RPMI8226 (cell line): ENCODE data around the gene MAPK8IP3.
A peak's percentile ranks its signal among the peaks of the same experiment; 100 is the strongest.

Source experiments
- DNase-seq: peaks from one replicate; pipeline ENCODE4 v3.0.0-alpha.2; 2015

The MAPK8IP3 gene

DNA sequence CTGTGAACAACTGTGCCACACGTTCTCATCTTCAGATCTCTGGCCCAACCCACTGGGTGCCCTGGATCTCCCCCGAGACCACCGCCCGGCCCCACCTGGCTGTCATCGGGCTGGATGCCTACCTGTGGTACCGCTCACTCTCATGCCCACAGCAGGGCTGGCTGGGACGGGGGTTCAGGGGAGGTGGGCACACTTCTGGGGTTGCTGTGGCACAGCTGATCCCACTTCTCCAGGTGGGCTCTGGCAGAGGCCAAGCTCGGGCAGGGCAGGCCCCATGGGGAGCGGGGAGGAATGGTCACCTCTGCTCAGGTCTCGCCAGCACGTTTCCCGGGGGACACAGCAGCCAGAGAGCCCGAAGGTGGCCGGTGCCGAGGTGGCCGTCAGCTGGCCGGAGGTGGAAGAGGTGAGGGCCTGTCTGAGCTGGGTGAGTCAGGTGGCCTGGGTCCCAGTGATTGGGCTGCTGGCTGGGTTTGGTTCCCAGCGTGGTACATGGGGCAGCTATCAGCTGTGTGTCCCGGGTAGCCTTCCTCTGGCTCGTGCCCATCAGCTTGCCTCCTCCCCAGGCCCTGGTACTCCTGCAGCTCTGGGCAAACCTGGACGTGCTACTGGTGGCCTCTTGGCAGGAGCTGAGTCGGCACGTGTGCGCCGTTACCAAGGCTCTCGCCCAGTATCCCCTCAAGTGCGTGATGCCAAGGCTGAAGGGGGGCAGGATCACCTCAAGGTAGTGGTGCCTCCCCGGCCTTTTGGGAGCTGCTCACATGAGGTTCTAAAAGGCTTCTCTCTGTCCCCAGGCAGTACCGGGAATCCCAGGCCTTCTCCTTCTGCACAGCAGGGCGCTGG, 69.2 kb downstream of the MAPK8IP3 start:
- no peak for DNase-seq

GRCh38 chr16:1775846-1776671, 70.1 kb downstream of the MAPK8IP3 start:
- no peak for DNase-seq

DNA sequence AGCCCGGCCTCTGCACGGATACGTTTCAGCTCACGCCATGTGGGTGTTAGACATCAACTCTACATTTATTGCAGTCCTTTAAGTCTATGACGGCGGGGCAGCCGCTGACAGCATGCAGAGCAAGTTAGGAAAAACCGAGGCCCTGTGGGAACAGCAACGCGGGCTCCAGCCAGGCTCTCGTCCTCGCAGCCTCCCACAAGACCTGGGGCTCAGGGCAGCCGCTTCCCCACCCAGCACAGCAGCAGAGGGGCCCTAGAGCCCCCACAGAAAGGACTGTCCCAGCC, 70.6 kb downstream of the MAPK8IP3 start:
- no peak for DNase-seq

DNA sequence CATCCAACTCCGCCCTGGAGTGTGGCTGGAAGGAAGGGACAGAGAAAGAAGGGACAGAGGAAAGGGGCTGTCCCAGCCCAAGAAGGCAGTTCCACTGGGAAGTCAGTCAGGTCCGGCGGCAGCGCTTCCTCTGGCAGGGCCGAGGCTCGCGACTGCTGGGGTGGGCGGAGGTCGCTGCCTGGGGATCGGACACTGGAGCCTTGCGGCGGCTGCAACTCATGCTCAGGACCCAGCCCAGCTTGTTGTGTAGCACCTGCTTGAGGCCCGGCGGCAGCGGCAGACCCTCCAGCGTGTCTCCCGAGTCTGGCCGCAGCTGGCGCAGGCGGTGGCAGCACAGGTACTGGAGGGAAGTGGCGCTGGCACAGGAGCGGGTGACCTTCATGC, 71.0 kb downstream of the MAPK8IP3 start:
- no peak for DNase-seq

DNA sequence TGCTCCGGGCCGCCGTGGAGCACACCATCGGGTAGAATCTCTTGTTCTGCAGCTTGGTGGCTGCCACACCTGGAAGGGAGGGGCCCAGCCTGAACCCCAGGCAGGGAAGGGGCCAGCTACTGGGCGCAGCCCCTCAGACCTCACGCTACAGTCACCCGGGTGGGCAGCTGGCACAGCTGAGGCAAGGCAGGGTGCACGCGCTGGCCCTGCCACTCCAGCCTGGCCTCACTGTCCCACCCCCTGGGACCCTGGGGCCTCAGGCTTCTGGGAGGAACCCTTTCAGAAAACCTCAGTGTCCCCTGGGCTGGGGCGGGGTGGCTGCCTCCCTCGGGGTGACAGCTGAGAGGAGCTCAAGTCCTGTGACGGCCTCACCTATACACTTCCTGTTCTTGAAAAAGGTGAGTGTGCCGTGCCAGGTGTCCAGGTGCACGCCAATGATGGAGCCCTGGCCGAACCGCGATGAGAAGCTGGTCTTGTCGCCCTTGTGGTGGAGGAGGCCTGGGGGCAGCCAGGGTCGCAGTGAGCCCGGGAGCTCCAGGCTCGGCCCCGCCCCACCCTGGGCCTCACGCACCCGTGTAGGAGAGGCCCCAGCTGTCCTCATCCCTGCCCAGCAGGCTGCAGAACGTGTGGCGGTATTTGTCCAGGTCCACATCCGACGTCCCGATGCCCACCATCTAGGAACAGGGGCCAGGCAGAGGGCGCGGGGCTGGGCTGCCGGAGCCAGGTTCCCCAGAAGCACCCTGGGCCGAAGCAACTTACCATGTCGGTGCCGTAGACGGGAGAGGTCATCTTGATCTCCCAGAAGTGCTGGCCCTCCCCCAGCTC, 71.6 kb downstream of the MAPK8IP3 start:
- no peak for DNase-seq

- no peak for DNase-seq
Measured at GRCh38 chr16:1778200-1779179, 72.5 kb downstream of the MAPK8IP3 start.

- DNase-seq = no peak
Measured at GRCh38 chr16:1779234-1779701, 73.3 kb downstream of the MAPK8IP3 start.

DNA sequence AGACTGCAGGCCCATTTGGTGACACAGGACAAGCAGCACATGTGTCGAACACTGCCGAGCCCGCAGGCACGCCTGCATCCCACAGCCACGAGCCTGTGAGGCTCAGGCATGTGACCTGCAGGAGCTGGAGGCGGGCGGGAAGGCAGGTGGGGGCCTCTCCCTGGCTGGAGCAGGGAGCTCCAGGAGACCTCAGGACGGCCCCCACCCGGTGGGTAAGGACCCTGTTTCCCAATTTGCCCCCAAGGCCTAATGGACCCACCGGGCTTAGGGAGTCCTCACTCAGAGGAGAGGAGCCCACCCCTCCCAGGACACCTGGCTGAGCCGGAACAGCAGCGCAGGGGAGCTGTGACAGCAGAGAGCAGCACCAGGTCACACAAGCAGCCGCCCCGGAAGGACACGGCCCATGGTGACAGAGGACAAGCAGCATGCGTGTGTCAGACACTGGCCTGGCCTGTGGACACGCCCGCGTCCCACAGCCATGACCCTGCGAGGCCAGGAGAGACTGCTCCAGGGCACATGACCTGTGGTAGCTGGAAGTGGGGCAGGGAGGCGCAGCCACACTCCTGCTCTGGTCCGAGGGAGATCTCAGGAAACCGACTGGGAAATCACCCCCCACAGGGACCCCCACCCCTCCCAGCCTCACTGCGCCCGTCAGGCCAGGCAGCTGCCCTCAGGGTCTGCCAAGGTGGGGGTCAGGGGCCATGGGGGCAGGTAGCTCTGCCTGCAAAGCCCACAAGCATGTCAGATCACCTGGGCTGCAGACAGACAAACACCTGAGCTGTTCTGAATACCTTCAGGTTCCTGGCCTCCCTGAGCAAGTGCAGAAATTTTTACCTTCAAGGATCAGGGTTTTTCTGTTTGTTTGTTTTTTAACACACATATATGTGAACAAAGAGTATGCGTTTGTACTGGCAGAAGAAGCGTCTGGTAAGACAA, 74.0 kb downstream of the MAPK8IP3 start:
- DNase-seq = no peak

DNA sequence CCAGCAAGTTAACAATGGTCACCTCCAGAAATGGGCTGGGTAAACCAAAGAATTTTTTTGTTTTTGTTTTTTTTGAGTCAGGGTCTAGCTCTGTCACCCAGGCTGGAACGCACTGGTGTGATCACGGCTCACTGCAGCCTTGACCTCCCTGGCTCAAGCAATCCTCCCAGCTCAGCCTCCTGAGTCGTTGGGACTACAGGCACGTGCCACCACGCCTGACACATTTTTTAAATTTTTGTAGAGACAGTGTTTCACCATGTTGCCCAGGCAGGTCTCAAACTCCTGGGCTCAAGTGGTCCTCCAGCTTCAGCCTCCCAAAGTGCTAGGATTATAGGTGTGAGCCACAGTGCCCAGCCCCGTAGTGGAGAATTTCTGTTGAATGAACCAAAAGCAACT, 74.7 kb downstream of the MAPK8IP3 start:
- no peak for DNase-seq

- no peak for DNase-seq
Measured at GRCh38 chr16:1781254-1781653, 75.3 kb downstream of the MAPK8IP3 start.

DNA sequence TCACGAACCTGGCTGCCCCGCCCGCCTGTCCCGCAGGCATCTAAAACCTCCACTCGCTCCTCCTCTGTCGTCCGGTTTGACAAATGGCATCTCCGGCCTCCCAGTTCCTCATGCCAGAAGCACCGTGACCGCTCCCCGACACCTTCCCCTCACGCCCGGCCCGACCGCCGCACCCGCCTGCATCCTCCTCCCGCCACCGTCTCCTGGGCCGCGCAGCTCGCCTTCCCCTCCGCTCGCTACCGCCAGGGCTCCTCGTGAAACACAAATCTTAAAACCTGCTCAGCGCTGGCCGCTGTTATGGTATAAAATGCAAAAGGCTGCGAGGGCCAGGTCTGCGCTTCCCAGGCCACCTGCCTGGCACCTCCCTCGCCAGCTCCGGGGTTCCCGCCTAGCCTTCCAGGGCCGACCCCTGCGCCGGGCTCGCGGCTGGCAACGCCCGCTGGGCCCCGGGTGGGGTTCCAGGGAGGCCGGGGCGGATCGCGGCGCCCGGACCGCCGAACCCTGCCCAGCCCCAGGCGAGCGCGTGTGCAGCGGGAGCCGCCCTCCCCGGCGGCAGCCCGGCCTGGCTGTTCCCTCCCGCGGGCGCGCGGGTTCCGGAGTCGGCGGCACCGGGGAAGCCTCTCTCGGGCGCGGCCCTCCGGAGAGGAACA, 75.9 kb downstream of the MAPK8IP3 start:
- DNase-seq = peak; percentile 53

- peak; percentile 100 for DNase-seq
Measured at GRCh38 chr16:1782408-1783264, 76.6 kb downstream of the MAPK8IP3 start, which contains the start of the genes NUBP2 and SPSB3. Gene NUBP2 (plus strand): TSS chr16:1782960. CDS start chr16:1783021, 61 bp downstream. Gene SPSB3 (minus strand): TSS chr16:1782571. CDS start chr16:1781483, 1,088 bp downstream.

- DNase-seq = no peak
Measured at GRCh38 chr16:1784977-1785845, 79.2 kb downstream of the MAPK8IP3 start.

GRCh38 chr16:1785846-1786170, 79.8 kb downstream of the MAPK8IP3 start:
- DNase-seq = no peak

- DNase-seq = no peak
Measured at GRCh38 chr16:1786242-1787055, 80.5 kb downstream of the MAPK8IP3 start.

DNA sequence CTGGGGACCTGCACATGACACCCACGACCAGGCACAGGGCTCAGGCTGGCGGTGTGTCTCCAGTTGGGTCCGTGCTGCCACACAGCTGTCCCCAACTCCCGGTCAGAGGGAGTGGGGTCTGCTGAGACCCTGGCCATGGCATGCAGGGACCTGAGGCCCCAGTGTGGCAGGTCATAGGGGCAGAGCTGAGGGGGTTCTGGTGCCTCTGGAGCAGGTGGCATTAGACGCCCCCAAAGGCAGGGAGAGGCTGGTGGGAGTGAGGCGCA, 81.0 kb downstream of the MAPK8IP3 start:
- no peak for DNase-seq

DNA sequence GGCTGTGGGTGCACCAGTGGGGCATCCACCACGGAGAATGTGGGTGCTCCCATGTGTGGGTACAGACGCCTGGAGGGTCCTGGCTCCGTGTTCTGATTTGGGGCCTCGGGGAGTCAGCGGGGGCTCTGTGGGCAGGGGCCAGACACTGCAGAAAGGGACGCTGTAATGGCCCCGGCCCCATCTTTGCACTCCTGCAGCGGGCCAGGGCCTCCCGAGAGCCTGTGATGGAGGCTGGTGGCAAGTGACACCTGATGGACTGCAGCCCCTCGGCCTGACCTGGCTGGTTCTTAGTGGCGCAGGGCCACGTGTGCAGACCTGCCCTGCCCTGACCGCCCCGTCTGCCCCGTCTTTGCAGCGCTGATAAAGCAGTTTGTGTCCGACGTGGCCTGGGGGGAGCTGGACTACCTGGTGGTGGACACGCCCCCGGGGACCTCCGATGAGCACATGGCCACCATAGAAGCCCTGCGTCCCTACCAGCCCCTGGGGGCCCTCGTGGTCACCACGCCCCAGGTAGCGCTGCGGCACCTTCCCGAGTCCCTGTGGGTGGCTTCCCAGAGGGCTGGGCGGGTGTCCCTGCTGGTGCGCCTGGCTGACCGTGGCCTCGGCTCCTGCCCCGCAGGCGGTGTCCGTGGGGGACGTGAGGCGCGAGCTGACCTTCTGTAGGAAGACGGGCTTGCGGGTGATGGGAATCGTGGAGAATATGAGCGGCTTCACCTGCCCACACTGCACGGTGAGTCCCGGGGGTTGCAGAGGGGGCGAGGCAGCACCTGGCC, 81.5 kb downstream of the MAPK8IP3 start:
- no peak for DNase-seq
